Transverse colon (tissue), 4 donors: ENCODE data around the gene RUFY3. TPM values are rescaled to one million over a fixed set of nuclear protein-coding genes. Genes with fewer than 3 reads are reported as not detected.

ENCODE experiments used
- DNase-seq: peaks from one replicate; pipeline ENCODE4 v3.0.0-alpha.2; 2019
- H3K27ac ChIP-seq, 4 donors: fragments of 200-600 bp; sonication (generic); 2 replicates each; pipeline ENCODE4 v1.5.1; 2016 to 2018; ENCODE audit warnings: inconsistent platforms in 4 of 4
- H3K27me3 ChIP-seq: fragments of 200-600 bp; sonication (generic); 2 replicates; pipeline ENCODE4 v1.5.1; 2017; ENCODE audit warnings: inconsistent platforms
- H3K36me3 ChIP-seq, 4 donors: fragments of 200-600 bp; sonication (generic); 2 replicates each; pipeline ENCODE4 v1.5.1; 2017 to 2019; ENCODE audit warnings: inconsistent platforms in 4 of 4
- H3K4me1 ChIP-seq, 4 donors: fragments of 200-600 bp; sonication (generic); 2 replicates each; pipeline ENCODE4 v1.5.1; 2017 to 2020; ENCODE audit warnings: inconsistent platforms in 4 of 4
- H3K4me3 ChIP-seq, 4 donors: fragments of 200-600 bp; sonication (generic); 1 replicate in 1 of 4; 2 replicates in 3 of 4; pipeline versions ENCODE4 v1.5.1 to v1.6.1; 2017 to 2019; ENCODE audit warnings: inconsistent platforms in 4 of 4
- H3K9me3 ChIP-seq, 2 donors: fragments of 200-600 bp; sonication (generic); 2 replicates each; pipeline ENCODE4 v1.5.1; 2017 to 2019; ENCODE audit warnings: inconsistent platforms in 2 of 2
- CTCF ChIP-seq, 5 experiments: fragments of 200-600 bp in 3 of 5; fragments of 450-650 bp in 2 of 5; sonication (generic) in 3 of 5; IDR thresholded peaks; 1 replicate in 2 of 5; 2 replicates in 3 of 5; pipeline ENCODE4 v1.5.1; 2016 to 2017; ENCODE audit warnings: antibody characterized with exemption in 5 of 5, inconsistent platforms in 3 of 5, mild to moderate bottlenecking in 2 of 5, moderate library complexity in 1 of 5
- EP300 ChIP-seq: sonication (generic); formaldehyde crosslinking; IDR thresholded peaks from one replicate; pipeline ENCODE4 v1.6.1; 2017; ENCODE audit warnings: antibody characterized with exemption, low read depth
- POLR2A ChIP-seq: fragments of 450-650 bp; IDR thresholded peaks from one replicate; pipeline ENCODE4 v1.6.1; 2016; ENCODE audit warnings: antibody characterized with exemption, mild to moderate bottlenecking, moderate library complexity
- POLR2AphosphoS5 ChIP-seq, 3 donors: sonication (generic); formaldehyde crosslinking; IDR thresholded peaks; one replicate each; pipeline ENCODE4 v1.6.1; 2016; ENCODE audit warnings: antibody characterized with exemption in 3 of 3
- WGBS, 2 donors: methylation state at CpG; one replicate each; pipeline ENCODE4 v1.1.5; 2018; ENCODE audit warnings: low coverage in 1 of 2; 5-methylcytosine and 5-hydroxymethylcytosine counted together
- in situ Hi-C, 4 donors: fragments of 200-750 bp; cut with MboI; loops; one replicate each; pipeline versions ENCODE4 v1.15.0 to v1.15.1; 2017; ENCODE audit warnings: low sequenced_read_pairs in 3 of 4, low pct_ligation_motif_present in 1 of 4, low pct_unique_long_range_greater_than_20kb in 1 of 4
- intact Hi-C: fragments of 100-400 bp; cut with DNase I; formaldehyde crosslinking; loops from one replicate; pipeline ENCODE4 v1.15.1; 2023; ENCODE audit warnings: low total_unique reads
- total RNA-seq, 4 donors: library from RNA; depleted of rRNA; stranded (reverse); fragments of >200 nt; gene quantifications; one replicate each; pipeline ENCODE4 v1.1.0, GENCODE V29; 2016

The RUFY3 gene
- total RNA-seq, 4 donors from 2014 or later: 39.6 to 93.9 (median 50.8) TPM

GRCh38 chr4:70802928-70803580, 81.3 kb downstream of the RUFY3 start:
- Histone ChIP-seq H3K27ac (peak overlapping the region in 1 of 4 donors; percentile 30), H3K4me1 (peaks cover 0 to 10% (median 0%) of the 10 kb centered on the region in 4 donors), H3K9me3 (no peaks in the 10 kb centered on the region), H3K36me3 (peaks cover 0 to 4% (median 0%) of the 10 kb centered on the region in 4 donors), H3K4me3 (no peak overlapping the region), H3K27me3 (no peaks in the 10 kb centered on the region)
- intact Hi-C loops (no loop called here), in situ Hi-C loops (no loop called here)
- 58 to 64% methylated on average over 5 of the region's 5 CpGs for WGBS, 2 donors
- DNase-seq: no peak
- TF ChIP-seq POLR2A (no peak), EP300 (no peak), POLR2AphosphoS5 (IDR thresholded peaks at IDR 0.05) (no peak), CTCF (IDR thresholded peaks at IDR 0.05) (no peak)

- H3K27ac ChIP-seq: no peak overlapping the region
- no peak for DNase-seq
- TF ChIP-seq CTCF (IDR thresholded peaks at IDR 0.05): no peak
- TF ChIP-seq POLR2AphosphoS5 (IDR thresholded peaks at IDR 0.05): no peak
- TF ChIP-seq EP300: no peak
- no peak for TF ChIP-seq POLR2A
- H3K27me3 ChIP-seq: no peaks in the 10 kb centered on the region
- 71 to 85% methylated on average over 1 of the region's 1 CpG for WGBS, 2 donors
- no peaks in the 10 kb centered on the region for H3K36me3 ChIP-seq
- peaks cover 0 to 4% (median 0%) of the 10 kb centered on the region in 4 donors for H3K4me1 ChIP-seq
- in situ Hi-C loops (no loop called here), intact Hi-C loops (no loop called here)
- no peaks in the 10 kb centered on the region for H3K9me3 ChIP-seq
- H3K4me3 ChIP-seq: no peak overlapping the region
These were observed 86.4 kb downstream of the RUFY3 start for GRCh38 chr4:70808151-70808550.

GRCh38 chr4:70815370-70815769, 93.6 kb downstream of the RUFY3 start:
- intact Hi-C loops: no loop called here
- H3K27ac ChIP-seq: no peak overlapping the region
- H3K27me3 ChIP-seq: no peaks in the 10 kb centered on the region
- in situ Hi-C loops: no loop called here
- 91 to 95% methylated on average over 1 of the region's 1 CpG for WGBS, 2 donors
- TF ChIP-seq EP300 (no peak), CTCF (IDR thresholded peaks at IDR 0.05) (no peak), POLR2A (no peak), POLR2AphosphoS5 (IDR thresholded peaks at IDR 0.05) (no peak)
- no peaks in the 10 kb centered on the region for H3K9me3 ChIP-seq
- H3K4me1 ChIP-seq: no peaks in the 10 kb centered on the region
- H3K36me3 ChIP-seq: peaks cover 0 to 9% (median 4%) of the 10 kb centered on the region in 4 donors
- H3K4me3 ChIP-seq: no peak overlapping the region
- DNase-seq: no peak

DNA sequence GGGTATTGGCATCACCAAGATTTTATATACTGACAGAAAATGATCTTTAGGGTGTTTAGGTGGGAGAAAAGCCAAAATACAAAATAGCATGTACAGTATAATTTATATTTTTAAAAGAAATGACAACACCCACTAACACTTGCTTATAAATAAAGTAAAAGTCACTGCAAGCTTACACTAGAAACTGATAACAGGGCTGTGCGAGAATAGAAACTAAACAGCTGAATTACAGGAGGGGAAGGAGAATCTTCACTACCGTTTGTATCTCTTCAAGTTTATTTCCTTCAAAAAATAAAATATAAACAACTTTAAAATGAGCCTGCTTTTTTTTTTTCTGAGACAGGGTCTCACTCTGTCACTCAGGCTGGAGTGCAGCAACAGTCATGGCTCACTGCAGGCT, 95.1 kb downstream of the RUFY3 start:
- intact Hi-C loops (no loop called here), in situ Hi-C loops (no loop called here)
- WGBS, 2 donors: 45 to 46% methylated on average over 2 of the region's 2 CpGs
- no peak overlapping the region for H3K27ac ChIP-seq
- H3K36me3 ChIP-seq: peaks cover 0 to 23% (median 9%) of the 10 kb centered on the region in 4 donors
- H3K27me3 ChIP-seq: no peaks in the 10 kb centered on the region
- no peaks in the 10 kb centered on the region for H3K4me1 ChIP-seq
- no peak overlapping the region for H3K4me3 ChIP-seq
- no peaks in the 10 kb centered on the region for H3K9me3 ChIP-seq
- no peak for DNase-seq
- TF ChIP-seq POLR2A: no peak
- TF ChIP-seq EP300: no peak
